ENCODE results near the gene IL24. TPM values are rescaled to one million over a fixed set of nuclear protein-coding genes. Genes with fewer than 3 reads are reported as not detected.

IL24 gene
- polyA plus RNA-seq, 3 donors, result 0.16 TPM; not detected in 2

DNA sequence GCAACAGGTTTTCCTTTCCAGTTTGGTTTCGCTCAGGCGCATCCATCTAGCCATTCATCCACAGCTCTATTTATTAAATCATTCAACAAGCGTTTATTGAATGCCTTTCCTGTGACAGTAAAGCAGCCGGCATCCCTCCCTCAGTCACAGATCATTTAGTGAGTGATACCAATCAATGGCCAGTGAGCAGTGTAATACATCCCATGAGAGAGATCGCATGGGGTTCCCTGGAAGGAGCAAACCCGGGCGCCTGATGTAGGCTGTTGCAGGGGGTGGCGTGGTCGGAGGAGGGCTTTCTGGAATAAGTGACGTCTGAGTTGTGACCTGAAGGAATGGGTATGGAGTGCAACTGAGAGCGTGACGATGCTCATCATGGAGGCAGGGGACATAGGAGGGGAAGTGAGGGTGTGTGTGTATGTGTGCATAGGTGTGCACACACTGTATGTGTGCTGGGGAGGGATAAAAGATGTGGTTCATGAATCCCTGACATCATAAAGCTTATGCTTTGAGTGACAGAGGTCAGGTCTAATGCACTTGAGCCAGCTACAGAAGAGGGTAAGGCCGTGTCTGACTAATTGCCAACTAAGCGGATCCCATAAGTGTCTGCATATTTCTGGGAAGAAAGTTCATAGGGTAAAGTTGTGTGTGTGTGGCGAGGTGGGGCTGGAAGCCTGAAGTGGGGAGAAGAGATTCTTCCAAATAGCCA, 17.9 kb downstream of the IL24 start:
- peaks cover 0 to 2% (median 0%) of the 10 kb centered on the region in 7 donors for H3K9me3 Mint-ChIP-seq
- Histone ChIP-seq H3K9ac (ENCODE audit: insufficient read depth, low read length, poor library complexity, severe bottlenecking) (no peak overlapping the region), H3K27ac (ENCODE audit: low read depth in 1 of 2, low read length in 2 of 2) (no peak overlapping the region), H2AFZ (ENCODE audit: insufficient read depth, low read depth, low read length, poor library complexity, severe bottlenecking) (no peak overlapping the region), H3K4me1 (ENCODE audit: control insufficient read depth in 1 of 2, insufficient read depth in 2 of 2, low read length in 2 of 2) (no peaks in the 10 kb centered on the region), H3K36me3 (replicated peaks in 1 of 2; ENCODE audit: control insufficient read depth in 1 of 2, insufficient read depth in 2 of 2, low read length in 2 of 2) (no peaks in the 10 kb centered on the region), H3K27me3 (ENCODE audit: control insufficient read depth in 2 of 2, insufficient read depth in 2 of 2, low read length in 2 of 2) (peaks cover 8 to 17% of the 10 kb centered on the region in 2 donors), H3K4me3 (replicated peaks in 1 of 3; ENCODE audit: low read depth in 2 of 3, low read length in 3 of 3) (no peak overlapping the region), H3K4me2 (replicated peaks; ENCODE audit: extremely low read depth, low read length, poor library complexity, severe bottlenecking) (no peak overlapping the region), H3K79me2 (ENCODE audit: insufficient read depth, low read length) (no peaks in the 10 kb centered on the region), H4K20me1 (ENCODE audit: insufficient read depth, low read length) (no peaks in the 10 kb centered on the region), H3K9me3 (replicated peaks in 1 of 2; ENCODE audit: control insufficient read depth in 1 of 2, insufficient read depth in 1 of 2, low read length in 2 of 2) (no peaks in the 10 kb centered on the region)
- no peak overlapping the region for H3K4me3 Mint-ChIP-seq
- intact Hi-C loops (cut with micrococcal nuclease), result loop anchor here (10.0 kb wide), 2 partner anchors 60 to 280 kb away; partner anchors contain the start of genes DYRK3 (in 2 of the 2) and FCAMR (in 1 of the 2)
- TF ChIP-seq, protein P1, sequence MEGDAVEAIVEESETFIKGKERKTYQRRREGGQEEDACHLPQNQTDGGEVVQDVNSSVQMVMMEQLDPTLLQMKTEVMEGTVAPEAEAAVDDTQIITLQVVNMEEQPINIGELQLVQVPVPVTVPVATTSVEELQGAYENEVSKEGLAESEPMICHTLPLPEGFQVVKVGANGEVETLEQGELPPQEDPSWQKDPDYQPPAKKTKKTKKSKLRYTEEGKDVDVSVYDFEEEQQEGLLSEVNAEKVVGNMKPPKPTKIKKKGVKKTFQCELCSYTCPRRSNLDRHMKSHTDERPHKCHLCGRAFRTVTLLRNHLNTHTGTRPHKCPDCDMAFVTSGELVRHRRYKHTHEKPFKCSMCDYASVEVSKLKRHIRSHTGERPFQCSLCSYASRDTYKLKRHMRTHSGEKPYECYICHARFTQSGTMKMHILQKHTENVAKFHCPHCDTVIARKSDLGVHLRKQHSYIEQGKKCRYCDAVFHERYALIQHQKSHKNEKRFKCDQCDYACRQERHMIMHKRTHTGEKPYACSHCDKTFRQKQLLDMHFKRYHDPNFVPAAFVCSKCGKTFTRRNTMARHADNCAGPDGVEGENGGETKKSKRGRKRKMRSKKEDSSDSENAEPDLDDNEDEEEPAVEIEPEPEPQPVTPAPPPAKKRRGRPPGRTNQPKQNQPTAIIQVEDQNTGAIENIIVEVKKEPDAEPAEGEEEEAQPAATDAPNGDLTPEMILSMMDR (IDR thresholded peaks at IDR 0.05), result no peak
- no peak for DNase-seq
- H3K4me1 Mint-ChIP-seq, result peaks cover 17% of the 10 kb centered on the region
- H3K27ac Mint-ChIP-seq, result no peak overlapping the region
- H3K36me3 Mint-ChIP-seq, result peaks cover 0 to 6% of the 10 kb centered on the region in 2 donors
- WGBS (ENCODE audit: insufficient coverage), result 95% methylated on average over 10 of the region's 15 CpGs
- H3K27me3 Mint-ChIP-seq (ENCODE audit: low read depth in 3 of 3), result peaks cover 15 to 30% (median 20%) of the 10 kb centered on the region in 3 donors

DNA sequence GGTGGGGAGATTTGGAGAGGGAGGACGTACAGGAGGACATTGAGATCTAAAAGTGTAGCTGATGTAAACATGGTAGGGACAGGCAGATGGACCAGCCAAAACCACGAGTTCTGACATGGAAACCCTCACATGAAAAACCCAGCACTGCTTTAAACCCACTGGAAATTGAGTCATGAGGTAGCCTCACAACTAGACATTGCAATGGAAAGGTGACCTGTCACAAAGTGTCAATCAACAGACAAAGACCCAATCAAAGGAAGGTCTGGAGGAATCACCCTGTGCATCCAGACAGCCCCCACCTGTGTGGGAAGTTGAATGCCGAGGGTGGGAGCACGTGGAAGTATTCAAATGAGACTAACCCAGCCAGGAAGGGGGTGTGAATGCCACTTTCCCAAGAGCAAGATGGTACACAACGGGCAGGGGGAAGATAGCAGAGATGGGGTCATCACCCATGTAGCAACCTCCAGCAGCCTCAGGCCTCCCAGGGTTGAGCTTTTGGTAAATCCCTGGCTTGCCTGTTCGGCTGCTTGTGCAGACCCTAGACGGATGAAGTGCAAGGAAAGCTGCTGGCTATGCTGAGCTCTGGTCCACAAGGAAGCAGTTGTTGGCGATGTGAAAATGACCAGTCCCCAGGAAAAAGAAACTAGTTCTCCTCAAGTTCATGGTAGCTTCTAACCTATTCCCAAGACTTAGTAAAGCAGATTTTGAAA, 18.9 kb downstream of the IL24 start:
- TF ChIP-seq, protein P1 (IDR thresholded peaks at IDR 0.05), result no peak
- Histone ChIP-seq H4K20me1 (ENCODE audit: insufficient read depth, low read length) (no peaks in the 10 kb centered on the region), H3K27ac (ENCODE audit: low read depth in 1 of 2, low read length in 2 of 2) (no peak overlapping the region), H2AFZ (ENCODE audit: insufficient read depth, low read depth, low read length, poor library complexity, severe bottlenecking) (no peak overlapping the region), H3K9ac (ENCODE audit: insufficient read depth, low read length, poor library complexity, severe bottlenecking) (no peak overlapping the region), H3K79me2 (ENCODE audit: insufficient read depth, low read length) (no peaks in the 10 kb centered on the region), H3K27me3 (ENCODE audit: control insufficient read depth in 2 of 2, insufficient read depth in 2 of 2, low read length in 2 of 2) (peaks cover 0 to 8% of the 10 kb centered on the region in 2 donors), H3K36me3 (replicated peaks in 1 of 2; ENCODE audit: control insufficient read depth in 1 of 2, insufficient read depth in 2 of 2, low read length in 2 of 2) (no peaks in the 10 kb centered on the region), H3K4me3 (replicated peaks in 1 of 3; ENCODE audit: low read depth in 2 of 3, low read length in 3 of 3) (no peak overlapping the region), H3K4me2 (replicated peaks; ENCODE audit: extremely low read depth, low read length, poor library complexity, severe bottlenecking) (no peak overlapping the region), H3K9me3 (replicated peaks in 1 of 2; ENCODE audit: control insufficient read depth in 1 of 2, insufficient read depth in 1 of 2, low read length in 2 of 2) (no peaks in the 10 kb centered on the region), H3K4me1 (ENCODE audit: control insufficient read depth in 1 of 2, insufficient read depth in 2 of 2, low read length in 2 of 2) (peaks cover 6% of the 10 kb centered on the region in 2 donors)
- H3K4me3 Mint-ChIP-seq, result no peak overlapping the region
- H3K4me1 Mint-ChIP-seq, result peaks cover 17% of the 10 kb centered on the region
- peaks cover 7 to 22% (median 14%) of the 10 kb centered on the region in 3 donors for H3K27me3 Mint-ChIP-seq (ENCODE audit: low read depth in 3 of 3)
- no peak for DNase-seq
- peaks cover 0 to 2% (median 0%) of the 10 kb centered on the region in 7 donors for H3K9me3 Mint-ChIP-seq
- intact Hi-C loops (cut with micrococcal nuclease), result loop anchor here (10.0 kb wide), 2 partner anchors 59 to 281 kb away; partner anchors contain the start of genes DYRK3 (in 2 of the 2) and FCAMR (in 1 of the 2)
- H3K27ac Mint-ChIP-seq, result peak overlapping the region in 1 of 7 donors; percentile 11
- H3K36me3 Mint-ChIP-seq, result peaks cover 0 to 6% of the 10 kb centered on the region in 2 donors
- WGBS (ENCODE audit: insufficient coverage), result 94% methylated on average over 3 of the region's 8 CpGs

Data from CD14-positive monocyte (primary cell).